Measurements from ENCODE around the gene RNF121.

Gene RNF121

DNA sequence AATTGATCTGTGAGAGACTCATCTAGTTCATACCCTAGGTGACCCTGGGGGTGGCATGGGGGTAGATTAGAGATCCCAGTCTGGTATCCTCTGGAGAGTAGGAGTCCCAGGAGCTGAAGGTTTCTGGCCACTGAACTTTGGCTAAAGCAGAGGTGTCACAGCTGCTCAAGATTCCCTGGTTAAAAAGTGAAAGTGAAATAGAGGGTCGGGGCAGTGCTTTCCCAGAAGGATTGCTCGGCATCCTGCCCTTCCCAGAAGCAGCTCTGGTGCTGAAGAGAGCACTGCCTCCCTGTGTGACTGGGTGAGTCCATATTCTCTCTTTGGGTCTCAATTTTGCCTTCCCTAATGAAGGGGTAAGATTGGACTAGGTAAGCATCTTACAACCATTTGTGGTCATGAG, 70.5 kb downstream of the RNF121 start:
- no peak overlapping the region for H3K4me2 ChIP-seq (ENCODE audit: low read depth, low read length)
- H3K4me1 ChIP-seq (ENCODE audit: low read length), result no peaks in the 10 kb centered on the region

DNA sequence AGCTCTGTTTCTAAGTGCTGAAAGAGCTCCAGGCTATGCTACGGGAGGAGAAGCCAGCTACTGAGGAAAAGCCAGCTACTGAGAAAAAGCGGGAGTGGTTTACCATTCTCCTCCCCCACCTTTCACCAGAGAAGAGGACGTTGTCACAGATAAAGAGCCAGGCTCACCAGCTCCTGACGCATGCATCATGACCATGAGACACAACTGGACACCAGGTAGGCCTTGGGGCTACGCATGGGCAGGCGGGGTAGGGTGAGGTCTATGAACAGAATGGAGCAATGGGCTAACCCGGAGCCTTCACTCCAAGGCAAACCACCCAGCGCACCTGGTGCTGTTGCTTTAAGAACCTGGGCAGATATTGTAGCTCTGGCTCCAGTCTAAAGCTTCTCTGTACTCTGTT, 71.0 kb downstream of the RNF121 start:
- H3K9me3 ChIP-seq (replicated peaks; ENCODE audit: insufficient read depth, low read length), result no peaks in the 10 kb centered on the region
- H3K27me3 ChIP-seq (replicated peaks; ENCODE audit: insufficient read depth, low read length), result no peaks in the 10 kb centered on the region
- no peaks in the 10 kb centered on the region for H3K36me3 ChIP-seq (replicated peaks; ENCODE audit: insufficient read depth, low read length)
- H3K9me2 ChIP-seq (replicated peaks; ENCODE audit: insufficient read depth, low read length), result no peaks in the 10 kb centered on the region
- H3K4me3 ChIP-seq (ENCODE audit: low read length), result no peak overlapping the region
- H3K4me1 ChIP-seq (ENCODE audit: low read length), result no peaks in the 10 kb centered on the region
- no peaks in the 10 kb centered on the region for H3K79me2 ChIP-seq (ENCODE audit: low read length)
- TF ChIP-seq, protein P1, sequence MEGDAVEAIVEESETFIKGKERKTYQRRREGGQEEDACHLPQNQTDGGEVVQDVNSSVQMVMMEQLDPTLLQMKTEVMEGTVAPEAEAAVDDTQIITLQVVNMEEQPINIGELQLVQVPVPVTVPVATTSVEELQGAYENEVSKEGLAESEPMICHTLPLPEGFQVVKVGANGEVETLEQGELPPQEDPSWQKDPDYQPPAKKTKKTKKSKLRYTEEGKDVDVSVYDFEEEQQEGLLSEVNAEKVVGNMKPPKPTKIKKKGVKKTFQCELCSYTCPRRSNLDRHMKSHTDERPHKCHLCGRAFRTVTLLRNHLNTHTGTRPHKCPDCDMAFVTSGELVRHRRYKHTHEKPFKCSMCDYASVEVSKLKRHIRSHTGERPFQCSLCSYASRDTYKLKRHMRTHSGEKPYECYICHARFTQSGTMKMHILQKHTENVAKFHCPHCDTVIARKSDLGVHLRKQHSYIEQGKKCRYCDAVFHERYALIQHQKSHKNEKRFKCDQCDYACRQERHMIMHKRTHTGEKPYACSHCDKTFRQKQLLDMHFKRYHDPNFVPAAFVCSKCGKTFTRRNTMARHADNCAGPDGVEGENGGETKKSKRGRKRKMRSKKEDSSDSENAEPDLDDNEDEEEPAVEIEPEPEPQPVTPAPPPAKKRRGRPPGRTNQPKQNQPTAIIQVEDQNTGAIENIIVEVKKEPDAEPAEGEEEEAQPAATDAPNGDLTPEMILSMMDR (IDR thresholded peaks at IDR 0.05; ENCODE audit: low read length), result no peak
- TF ChIP-seq EZH2phosphoT487 (IDR thresholded peaks at IDR 0.05; ENCODE audit: low read length) (no peak), EZH2 (optimal IDR thresholded peaks at IDR 0.05; ENCODE audit: low read depth, low read length) (no peak)
- no peak overlapping the region for H3K9ac ChIP-seq (ENCODE audit: low read length)
- no peaks in the 10 kb centered on the region for H4K20me1 ChIP-seq (ENCODE audit: insufficient read depth, low read length)
- no peak overlapping the region for H2AFZ ChIP-seq (ENCODE audit: low read length)
- no peak overlapping the region for H3K27ac ChIP-seq (ENCODE audit: low read length)
- no peak overlapping the region for H3K4me2 ChIP-seq (ENCODE audit: low read depth, low read length)
- no peaks in the 10 kb centered on the region for H3F3A ChIP-seq (ENCODE audit: insufficient read depth, low read length)
- DNase-seq, result no peak

More for the DNA sequence above, 70.5 kb downstream of the RNF121 start:
- Histone ChIP-seq H3K36me3 (replicated peaks; ENCODE audit: insufficient read depth, low read length) (no peaks in the 10 kb centered on the region), H3K79me2 (ENCODE audit: low read length) (no peaks in the 10 kb centered on the region), H3K9me2 (replicated peaks; ENCODE audit: insufficient read depth, low read length) (no peaks in the 10 kb centered on the region), H3K9me3 (replicated peaks; ENCODE audit: insufficient read depth, low read length) (no peaks in the 10 kb centered on the region), H4K20me1 (ENCODE audit: insufficient read depth, low read length) (no peaks in the 10 kb centered on the region), H2AFZ (ENCODE audit: low read length) (no peak overlapping the region), H3K9ac (ENCODE audit: low read length) (no peak overlapping the region), H3F3A (ENCODE audit: insufficient read depth, low read length) (no peaks in the 10 kb centered on the region), H3K4me3 (ENCODE audit: low read length) (no peak overlapping the region), H3K27ac (ENCODE audit: low read length) (no peak overlapping the region), H3K27me3 (replicated peaks; ENCODE audit: insufficient read depth, low read length) (no peaks in the 10 kb centered on the region)
- DNase-seq, result no peak
- TF ChIP-seq, protein P1 (IDR thresholded peaks at IDR 0.05; ENCODE audit: low read length), result no peak

DNA sequence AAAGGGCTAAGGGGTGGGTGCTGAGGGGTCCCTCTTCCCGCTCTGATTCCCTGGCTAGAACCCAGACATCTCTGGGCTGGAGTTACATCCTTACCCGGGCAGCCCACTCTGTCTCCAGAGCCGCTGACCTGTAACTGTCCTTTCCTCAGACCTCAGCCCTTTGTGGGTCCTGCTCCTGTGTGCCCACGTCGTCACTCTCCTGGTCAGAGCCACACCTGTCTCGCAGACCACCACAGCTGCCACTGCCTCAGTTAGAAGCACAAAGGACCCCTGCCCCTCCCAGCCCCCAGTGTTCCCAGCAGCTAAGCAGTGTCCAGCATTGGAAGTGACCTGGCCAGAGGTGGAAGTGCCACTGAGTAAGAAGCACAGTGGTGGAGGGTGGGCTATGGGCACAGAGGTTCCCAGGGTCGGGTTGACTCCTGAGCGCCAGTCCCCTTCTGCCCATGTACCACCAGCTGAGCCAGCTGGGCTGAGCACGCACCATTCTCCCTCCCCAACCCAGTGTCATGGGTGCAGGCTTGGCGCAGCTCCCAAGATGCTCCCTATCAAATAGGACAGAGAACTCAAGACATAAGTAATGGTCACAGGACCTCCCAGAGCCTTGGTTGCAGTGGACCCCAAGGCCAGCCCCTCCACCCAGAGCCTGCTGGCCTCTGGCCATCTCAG, 71.5 kb downstream of the RNF121 start:
- H3K36me3 ChIP-seq (replicated peaks; ENCODE audit: insufficient read depth, low read length), result no peaks in the 10 kb centered on the region
- H3K9me2 ChIP-seq (replicated peaks; ENCODE audit: insufficient read depth, low read length), result no peaks in the 10 kb centered on the region
- H3K27me3 ChIP-seq (replicated peaks; ENCODE audit: insufficient read depth, low read length), result no peaks in the 10 kb centered on the region
- no peak overlapping the region for H3K4me2 ChIP-seq (ENCODE audit: low read depth, low read length)
- no peaks in the 10 kb centered on the region for H3K9me3 ChIP-seq (replicated peaks; ENCODE audit: insufficient read depth, low read length)
- H3K4me1 ChIP-seq (ENCODE audit: low read length), result no peaks in the 10 kb centered on the region
- no peak overlapping the region for H2AFZ ChIP-seq (ENCODE audit: low read length)
- no peak for TF ChIP-seq EZH2phosphoT487 (IDR thresholded peaks at IDR 0.05; ENCODE audit: low read length)
- no peak for TF ChIP-seq EZH2 (optimal IDR thresholded peaks at IDR 0.05; ENCODE audit: low read depth, low read length)
- TF ChIP-seq, protein P1 (IDR thresholded peaks at IDR 0.05; ENCODE audit: low read length), result no peak
- no peaks in the 10 kb centered on the region for H3F3A ChIP-seq (ENCODE audit: insufficient read depth, low read length)
- no peak for DNase-seq
- H4K20me1 ChIP-seq (ENCODE audit: insufficient read depth, low read length), result no peaks in the 10 kb centered on the region
- no peak overlapping the region for H3K4me3 ChIP-seq (ENCODE audit: low read length)
- no peak overlapping the region for H3K27ac ChIP-seq (ENCODE audit: low read length)
- no peak overlapping the region for H3K9ac ChIP-seq (ENCODE audit: low read length)
- H3K79me2 ChIP-seq (ENCODE audit: low read length), result no peaks in the 10 kb centered on the region

All from MM.1S (cell line).